ENCODE measurements around the gene MCTS1.
A peak's percentile ranks its signal among the peaks of the same experiment; 100 is the strongest.
"Not testable (repeated sequence)": the region's sequence is repeated elsewhere in the genome, so short reads cannot be mapped to it uniquely, and the experiment has no call there.

Gene MCTS1, protein sequence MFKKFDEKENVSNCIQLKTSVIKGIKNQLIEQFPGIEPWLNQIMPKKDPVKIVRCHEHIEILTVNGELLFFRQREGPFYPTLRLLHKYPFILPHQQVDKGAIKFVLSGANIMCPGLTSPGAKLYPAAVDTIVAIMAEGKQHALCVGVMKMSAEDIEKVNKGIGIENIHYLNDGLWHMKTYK

GRCh38 chrX:120603707-120604360, at the start of gene MCTS1:
MCTS1 (plus strand) TSS chrX:120604101; CDS start chrX:120604237, 136 bp downstream.
- peak within 1 kb of the TSS; percentile 92 for H3K4me3 ChIP-seq (ENCODE audit: low read length)
- TF ChIP-seq ZNF274 (IDR thresholded peaks at IDR 0.05; ENCODE audit: low read depth, low read length): no peak

GRCh38 chrX:120556251-120556650, 47.6 kb upstream of the MCTS1 start:
- TF ChIP-seq ZNF274 (IDR thresholded peaks at IDR 0.05; ENCODE audit: low read depth, low read length): no peak
- H3K4me3 ChIP-seq (ENCODE audit: low read length): no peak overlapping the region

- peak overlapping the region; percentile 83 for H3K4me3 ChIP-seq (ENCODE audit: low read length)
- no peak for TF ChIP-seq ZNF274 (IDR thresholded peaks at IDR 0.05; ENCODE audit: low read depth, low read length)
Measured at GRCh38 chrX:120559804-120560203, 44.1 kb upstream of the MCTS1 start.

DNA sequence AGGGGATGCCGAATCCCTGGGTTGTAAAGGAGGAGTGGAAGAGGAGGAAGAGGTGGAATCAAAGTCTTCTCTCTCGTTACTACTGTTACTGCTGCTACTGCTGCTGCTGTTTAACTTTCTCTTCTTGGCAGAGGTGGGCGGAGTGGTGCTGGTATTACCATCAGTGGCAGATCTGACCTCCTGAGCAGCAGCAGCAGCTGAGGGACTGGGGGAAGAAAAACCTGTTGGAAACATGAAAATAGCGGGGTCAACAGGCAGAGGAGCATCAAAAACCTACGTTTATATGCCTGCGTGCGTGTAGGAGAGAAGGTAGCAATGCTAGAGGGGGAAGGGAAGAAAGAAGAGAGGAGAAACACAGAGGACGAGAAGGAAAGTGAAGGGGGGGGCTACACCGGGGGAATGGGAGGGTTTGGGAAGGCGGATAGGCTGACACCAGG, 43.5 kb upstream of the MCTS1 start:
- TF ChIP-seq ZNF274 (IDR thresholded peaks at IDR 0.05; ENCODE audit: low read depth, low read length): no peak
- H3K4me3 ChIP-seq (ENCODE audit: low read length): peak overlapping the region; percentile 83

DNA sequence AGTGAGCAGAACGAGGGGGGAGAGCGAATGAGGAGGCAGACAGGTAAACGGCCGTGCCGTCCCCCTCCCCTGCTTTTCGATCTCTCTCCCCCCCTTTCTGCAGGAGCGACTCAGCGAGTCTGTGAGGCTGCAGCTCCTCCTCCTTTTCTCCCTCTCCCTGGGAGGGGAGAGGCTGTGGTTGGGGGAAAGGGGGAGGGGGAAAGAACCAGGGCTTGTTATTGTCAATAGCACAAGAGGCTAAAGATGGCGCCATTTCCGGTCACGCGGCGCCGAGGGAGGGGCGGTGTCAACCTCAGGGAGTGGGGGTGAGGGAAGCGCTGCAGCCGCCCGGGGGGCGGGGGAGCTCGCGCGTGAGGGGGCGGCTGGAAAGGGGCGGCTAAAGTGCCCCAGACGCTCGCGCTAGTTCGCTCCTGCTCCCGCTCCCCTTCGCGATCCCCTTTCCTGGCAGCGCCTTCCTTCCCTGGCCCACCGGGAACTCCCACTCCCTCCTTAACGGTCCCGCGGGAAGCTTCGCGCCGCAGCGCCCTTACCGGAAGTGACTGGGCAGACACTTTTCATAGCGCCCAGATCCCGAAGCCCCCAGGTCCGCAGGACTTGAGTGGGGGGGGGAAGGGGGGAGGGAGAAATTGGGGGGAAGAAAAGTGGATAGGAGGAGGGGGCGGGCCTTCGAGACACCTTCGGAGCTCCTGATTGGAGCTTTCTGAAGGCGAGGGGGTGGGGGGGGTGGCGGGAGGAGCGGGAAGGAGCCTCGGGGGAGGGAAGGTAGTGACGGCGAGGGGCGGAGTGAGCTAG, 42.9 kb upstream of the MCTS1 start, which contains the start of gene CUL4B:
CUL4B (minus strand) TSS at position 121 of the 792 bp plus-strand sequence. CDS start 324 bp downstream, outside the sequence.
- peak within 1 kb of the TSS; percentile 83 for H3K4me3 ChIP-seq (ENCODE audit: low read length)
- TF ChIP-seq ZNF274 (IDR thresholded peaks at IDR 0.05; ENCODE audit: low read depth, low read length): no peak

- peak overlapping the region; percentile 75 for H3K4me3 ChIP-seq (ENCODE audit: low read length)
- no peak for TF ChIP-seq ZNF274 (IDR thresholded peaks at IDR 0.05; ENCODE audit: low read depth, low read length)
Measured at GRCh38 chrX:120561634-120562568, 42.0 kb upstream of the MCTS1 start.

- no peak overlapping the region for H3K4me3 ChIP-seq (ENCODE audit: low read length)
- no peak for TF ChIP-seq ZNF274 (IDR thresholded peaks at IDR 0.05; ENCODE audit: low read depth, low read length)
Measured at GRCh38 chrX:120562569-120562926, 41.4 kb upstream of the MCTS1 start.

GRCh38 chrX:120564925-120565324, 39.0 kb upstream of the MCTS1 start:
- TF ChIP-seq ZNF274 (IDR thresholded peaks at IDR 0.05; ENCODE audit: low read depth, low read length): no peak
- no peak overlapping the region for H3K4me3 ChIP-seq (ENCODE audit: low read length)

DNA sequence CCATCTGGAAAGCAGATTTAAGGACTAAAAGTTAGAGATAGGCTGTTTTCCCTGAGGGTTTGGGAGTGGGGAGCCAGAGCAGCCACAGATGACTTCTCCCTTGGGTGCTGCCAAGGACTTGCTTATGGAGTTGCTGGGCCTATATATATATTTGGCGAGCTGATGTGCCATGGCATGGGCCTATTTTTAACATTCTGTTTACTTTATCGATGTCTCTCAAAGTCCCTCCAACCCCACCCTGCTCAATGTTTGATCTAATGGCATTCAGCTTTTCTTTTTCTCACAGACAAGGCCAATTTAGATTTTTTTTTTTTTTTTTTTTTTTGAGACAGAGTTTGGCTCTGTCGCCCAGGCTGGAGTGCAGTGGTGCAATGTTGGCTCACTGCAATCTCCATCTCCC, 37.1 kb upstream of the MCTS1 start:
- H3K4me3 ChIP-seq (ENCODE audit: low read length): no peak overlapping the region
- no peak for TF ChIP-seq ZNF274 (IDR thresholded peaks at IDR 0.05; ENCODE audit: low read depth, low read length)

- no peak overlapping the region for H3K4me3 ChIP-seq (ENCODE audit: low read length)
- no peak for TF ChIP-seq ZNF274 (IDR thresholded peaks at IDR 0.05; ENCODE audit: low read depth, low read length)
Measured at GRCh38 chrX:120568035-120568434, 35.9 kb upstream of the MCTS1 start.

- no peak overlapping the region for H3K4me3 ChIP-seq (ENCODE audit: low read length)
- no peak for TF ChIP-seq ZNF274 (IDR thresholded peaks at IDR 0.05; ENCODE audit: low read depth, low read length)
Measured at GRCh38 chrX:120568609-120569008, 35.3 kb upstream of the MCTS1 start.

DNA sequence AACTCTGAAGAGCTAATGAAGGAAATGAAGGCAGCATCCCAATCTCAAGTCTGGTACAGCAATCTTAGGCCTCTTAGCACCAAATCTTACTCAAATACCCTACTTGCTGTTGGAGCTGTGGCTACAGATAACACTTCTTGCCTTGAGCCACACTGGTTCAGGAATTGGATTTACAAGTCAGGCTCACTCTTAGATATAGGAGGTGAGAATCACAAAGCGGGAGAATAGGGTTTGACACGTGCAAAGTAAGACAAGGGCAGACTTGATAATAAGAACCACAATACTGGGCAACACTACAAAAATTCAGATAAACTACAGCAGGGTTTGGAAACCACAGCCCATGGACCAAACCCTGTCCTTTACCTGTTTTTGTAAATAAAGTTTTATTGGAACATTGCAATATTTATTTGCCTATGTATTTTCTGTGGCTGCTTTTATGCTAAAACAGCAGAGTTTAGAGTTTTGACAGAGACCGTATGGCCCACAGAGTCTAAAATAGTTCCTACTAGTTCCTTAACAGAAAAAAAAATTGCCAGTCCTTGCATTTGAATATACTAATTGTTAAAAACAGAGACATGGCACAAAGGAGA, 33.8 kb upstream of the MCTS1 start:
- TF ChIP-seq ZNF274 (IDR thresholded peaks at IDR 0.05; ENCODE audit: low read depth, low read length): no peak
- no peak overlapping the region for H3K4me3 ChIP-seq (ENCODE audit: low read length)

DNA sequence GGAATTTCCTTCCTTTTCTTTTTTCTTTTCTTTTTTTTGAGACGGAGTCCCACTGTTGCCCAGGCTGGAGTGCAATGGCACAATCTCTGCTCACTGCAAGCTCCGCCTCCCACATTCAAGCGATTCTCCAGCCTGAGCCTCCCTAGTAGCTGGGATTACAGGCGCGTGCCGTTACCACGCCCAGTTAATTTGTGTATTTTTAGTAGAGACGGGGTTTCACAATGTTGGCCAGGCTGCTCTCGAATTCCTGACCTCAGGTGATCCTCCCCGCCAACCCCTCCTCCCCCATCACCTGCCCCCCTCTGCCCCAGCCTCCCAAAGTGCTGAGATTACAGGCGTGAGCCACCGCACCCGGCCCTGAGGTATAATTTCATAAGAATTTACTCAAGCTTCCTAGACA, 30.1 kb upstream of the MCTS1 start:
- H3K4me3 ChIP-seq (ENCODE audit: low read length): not testable (repeated sequence)
